Subcutaneous adipose tissue (tissue), 4 donors: ENCODE data around the gene DNAJC25. TPM values are rescaled to one million over a fixed set of nuclear protein-coding genes. Genes with fewer than 3 reads are reported as not detected.

Experiments used
- CTCF ChIP-seq: fragments of 450-650 bp; IDR thresholded peaks from one replicate; pipeline ENCODE4 v1.5.1; 2016; ENCODE audit warnings: low read depth, mild to moderate bottlenecking, control low read depth, antibody characterized with exemption, moderate library complexity
- total RNA-seq, 4 donors: library from RNA; depleted of rRNA; stranded (reverse); fragments of >200 nt; gene quantifications; one replicate each; pipeline ENCODE4 v1.1.0, GENCODE V29; 2016

DNAJC25 gene
- total RNA-seq, 4 donors from 2014 or later: 10.4 to 12.8 (median 11.6) TPM

- no peak for TF ChIP-seq CTCF
Observed at GRCh38 chr9:111637421-111637950, 6.4 kb downstream of the DNAJC25 start.

- TF ChIP-seq CTCF: no peak
Observed at GRCh38 chr9:111644195-111644772, 13.2 kb downstream of the DNAJC25 start.

DNA sequence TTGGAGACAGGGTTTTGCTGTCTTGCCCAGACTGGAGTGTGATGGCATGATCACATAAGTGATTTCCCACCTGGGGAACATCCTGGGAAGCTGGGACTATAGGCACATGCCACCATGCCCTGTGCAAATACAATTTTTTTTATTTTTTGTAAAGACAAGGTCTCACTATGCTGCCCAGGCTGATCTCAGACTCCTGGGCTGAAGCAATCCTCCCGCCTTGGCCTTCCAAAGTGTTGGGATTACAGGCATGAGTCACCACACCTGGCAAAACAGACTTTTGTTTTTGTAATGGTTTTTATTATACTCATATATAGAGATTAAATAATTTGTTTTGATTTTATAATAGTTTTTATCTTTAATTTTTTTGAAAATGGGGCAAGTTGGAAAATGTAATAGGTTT is 14.7 kb downstream of the DNAJC25 start:
- TF ChIP-seq CTCF: no peak

GRCh38 chr9:111646417-111646816 is 15.3 kb downstream of the DNAJC25 start:
- TF ChIP-seq CTCF: no peak

- TF ChIP-seq CTCF: no peak
Observed at GRCh38 chr9:111648066-111648465, 16.9 kb downstream of the DNAJC25 start.

DNA sequence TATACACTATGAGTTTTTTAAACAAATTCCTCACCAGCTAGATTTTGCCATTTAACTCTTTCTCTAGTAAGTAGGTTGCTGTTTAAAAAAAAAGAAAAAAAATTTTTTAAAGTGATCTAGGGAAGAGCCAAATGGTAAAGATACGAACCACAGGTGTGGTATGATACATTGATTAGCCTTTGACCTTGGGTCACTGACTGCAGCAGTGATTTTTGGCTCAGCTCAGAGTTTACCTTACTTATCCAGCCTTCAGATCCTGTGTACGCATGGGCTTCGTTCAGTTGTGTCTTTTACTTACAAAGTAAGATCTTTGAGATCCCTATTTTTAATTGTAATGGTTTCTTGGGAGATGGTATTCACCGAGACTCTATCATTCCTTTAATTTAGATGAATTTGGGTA is 17.9 kb downstream of the DNAJC25 start:
- no peak for TF ChIP-seq CTCF

- no peak for TF ChIP-seq CTCF
Observed at GRCh38 chr9:111657051-111657450, 25.9 kb downstream of the DNAJC25 start.
